Breast epithelium (tissue), 4 donors: ENCODE measurements around the gene BIRC5. TPM values are rescaled to one million over a fixed set of nuclear protein-coding genes. Genes with fewer than 3 reads are reported as not detected.
"Not testable (repeated sequence)": the region's sequence is repeated elsewhere in the genome, so short reads cannot be mapped to it uniquely, and the experiment has no call there.

Experiments used
- DNase-seq, 2 donors: peaks; one replicate each; pipeline ENCODE4 v3.0.0-alpha.2; 2019; ENCODE audit warnings: low spot score in 2 of 2
- H3K27ac ChIP-seq, 2 donors: fragments of 200-600 bp; sonication (generic) in 1 of 2; one replicate each; pipeline ENCODE4 v1.5.1; 2016 to 2019; ENCODE audit warnings: mild to moderate bottlenecking in 1 of 2
- H3K27me3 ChIP-seq, 2 donors: fragments of 200-600 bp; sonication (generic) in 1 of 2; one replicate each; pipeline versions ENCODE4 v1.5.1 to v1.6.0; 2017 to 2019; ENCODE audit warnings: control low read depth in 1 of 2, mild to moderate bottlenecking in 1 of 2
- H3K36me3 ChIP-seq: fragments of 200-600 bp; one replicate; pipeline ENCODE4 v1.5.1; 2019
- H3K4me1 ChIP-seq, 2 donors: fragments of 200-600 bp; sonication (generic); one replicate each; pipeline ENCODE4 v1.5.1; 2016 to 2019; ENCODE audit warnings: control low read depth in 1 of 2
- H3K4me3 ChIP-seq, 3 donors: fragments of 200-600 bp; sonication (generic); 1 replicate in 2 of 3; 2 replicates in 1 of 3; pipeline ENCODE4 v1.5.1; 2016 to 2019; ENCODE audit warnings: mild to moderate bottlenecking in 3 of 3, moderate library complexity in 2 of 3
- H3K9me3 ChIP-seq, 2 donors: fragments of 200-600 bp; sonication (generic) in 1 of 2; one replicate each; pipeline ENCODE4 v1.5.1; 2016 to 2019; ENCODE audit warnings: control low read depth in 1 of 2
- POLR2A ChIP-seq: fragments of 450-650 bp; IDR thresholded peaks from one replicate; pipeline ENCODE4 v1.6.1; 2016; ENCODE audit warnings: antibody characterized with exemption, mild to moderate bottlenecking, moderate library complexity
- POLR2AphosphoS5 ChIP-seq, 3 donors: sonication (generic); formaldehyde crosslinking; IDR thresholded peaks; one replicate each; pipeline ENCODE4 v1.6.1; 2017; ENCODE audit warnings: antibody characterized with exemption in 3 of 3
- intact Hi-C: fragments of 100-400 bp; cut with DNase I; formaldehyde crosslinking; loops from one replicate; pipeline ENCODE4 v1.15.1; 2023; ENCODE audit warnings: low total_unique reads
- total RNA-seq, 3 donors: library from RNA; depleted of rRNA; stranded (reverse); fragments of >200 nt; gene quantifications; one replicate each; pipeline ENCODE4 v1.1.0, GENCODE V29; 2016
- TF ChIP-seq, protein P1 (sequence below), 3 donors: fragments of 450-650 bp; IDR thresholded peaks; one replicate each; pipeline ENCODE4 v1.5.1; 2016 to 2017; ENCODE audit warnings: antibody characterized with exemption in 3 of 3, mild to moderate bottlenecking in 3 of 3, moderate library complexity in 3 of 3

Gene BIRC5
- total RNA-seq, 3 donors from 2014 or later: 0.29 to 1.9 (median 0.33) TPM

DNA sequence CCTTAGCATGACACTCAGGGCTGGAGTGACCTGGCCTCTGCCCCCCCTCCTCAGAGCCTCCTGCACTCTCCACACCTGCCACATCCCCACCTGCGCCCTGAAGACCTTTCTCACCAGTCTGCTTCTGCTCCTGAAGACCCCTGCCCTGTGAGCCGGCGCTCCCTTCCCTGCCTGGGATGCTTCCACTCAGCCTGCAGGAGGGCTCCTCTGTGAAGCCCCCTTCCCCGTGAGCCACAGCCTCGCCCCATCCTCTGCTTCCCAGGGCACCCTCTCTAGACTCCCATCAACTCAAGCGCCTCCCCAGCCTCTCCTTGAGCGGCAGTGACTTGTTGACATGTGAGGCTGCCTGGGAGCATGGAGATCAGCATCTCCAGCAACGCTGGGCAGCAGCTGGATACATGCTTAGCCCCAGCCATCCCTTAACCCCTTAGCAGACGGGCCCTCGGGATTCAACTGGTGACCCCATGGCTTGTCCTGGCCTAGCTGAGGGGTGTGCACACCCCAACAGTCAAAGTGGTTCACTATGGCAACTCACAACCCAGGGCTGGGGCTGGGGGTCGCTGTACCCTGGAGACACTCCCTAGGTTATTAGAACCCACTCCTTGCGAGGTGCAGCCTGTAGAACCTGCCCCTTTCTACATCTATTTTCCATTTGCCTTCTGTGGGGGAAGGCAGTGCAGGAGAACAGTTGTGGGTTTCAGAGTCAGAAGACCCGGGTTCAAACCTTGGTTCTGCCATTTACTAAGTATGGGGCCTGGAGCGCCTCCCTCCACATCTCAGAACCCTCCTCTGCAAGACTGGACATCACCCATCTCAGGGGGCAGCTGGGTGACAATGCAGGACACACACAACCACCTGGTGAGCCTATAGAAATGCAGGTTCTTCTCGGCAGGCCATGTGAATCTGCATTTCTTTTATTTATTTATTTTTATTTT, 38.9 kb downstream of the BIRC5 start:
- Histone ChIP-seq H3K9me3 (no peaks in the 10 kb centered on the region), H3K27ac (no peak overlapping the region), H3K4me3 (no peak overlapping the region), H3K27me3 (no peaks in the 10 kb centered on the region), H3K4me1 (peaks cover 0 to 4% of the 10 kb centered on the region in 2 donors), H3K36me3 (no peaks in the 10 kb centered on the region)
- intact Hi-C loops: loop anchor here (5.0 kb wide), 1 partner anchor 141 kb away; no protein-coding TSS in a partner anchor
- TF ChIP-seq, protein P1, sequence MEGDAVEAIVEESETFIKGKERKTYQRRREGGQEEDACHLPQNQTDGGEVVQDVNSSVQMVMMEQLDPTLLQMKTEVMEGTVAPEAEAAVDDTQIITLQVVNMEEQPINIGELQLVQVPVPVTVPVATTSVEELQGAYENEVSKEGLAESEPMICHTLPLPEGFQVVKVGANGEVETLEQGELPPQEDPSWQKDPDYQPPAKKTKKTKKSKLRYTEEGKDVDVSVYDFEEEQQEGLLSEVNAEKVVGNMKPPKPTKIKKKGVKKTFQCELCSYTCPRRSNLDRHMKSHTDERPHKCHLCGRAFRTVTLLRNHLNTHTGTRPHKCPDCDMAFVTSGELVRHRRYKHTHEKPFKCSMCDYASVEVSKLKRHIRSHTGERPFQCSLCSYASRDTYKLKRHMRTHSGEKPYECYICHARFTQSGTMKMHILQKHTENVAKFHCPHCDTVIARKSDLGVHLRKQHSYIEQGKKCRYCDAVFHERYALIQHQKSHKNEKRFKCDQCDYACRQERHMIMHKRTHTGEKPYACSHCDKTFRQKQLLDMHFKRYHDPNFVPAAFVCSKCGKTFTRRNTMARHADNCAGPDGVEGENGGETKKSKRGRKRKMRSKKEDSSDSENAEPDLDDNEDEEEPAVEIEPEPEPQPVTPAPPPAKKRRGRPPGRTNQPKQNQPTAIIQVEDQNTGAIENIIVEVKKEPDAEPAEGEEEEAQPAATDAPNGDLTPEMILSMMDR (IDR thresholded peaks at IDR 0.05): no peak
- no peak for TF ChIP-seq POLR2AphosphoS5 (IDR thresholded peaks at IDR 0.05)
- DNase-seq: no peak

DNA sequence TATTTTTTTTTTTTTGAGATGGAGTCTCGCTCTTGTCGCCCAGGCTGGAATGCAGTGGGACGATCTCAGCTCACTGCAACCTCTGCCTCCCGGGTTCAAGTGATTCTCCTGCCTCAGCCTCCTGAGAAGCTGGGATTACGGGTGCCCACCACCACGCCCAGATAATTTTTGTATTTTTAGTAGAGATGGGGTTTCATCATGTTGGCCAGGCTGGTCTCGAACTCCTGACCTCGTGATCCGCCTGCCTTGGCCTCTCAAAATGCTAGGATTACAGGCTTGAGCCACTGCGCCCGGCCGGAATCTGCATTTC, 39.5 kb downstream of the BIRC5 start:
- H3K27ac ChIP-seq, H3K4me1 ChIP-seq: not testable (repeated sequence)

DNA sequence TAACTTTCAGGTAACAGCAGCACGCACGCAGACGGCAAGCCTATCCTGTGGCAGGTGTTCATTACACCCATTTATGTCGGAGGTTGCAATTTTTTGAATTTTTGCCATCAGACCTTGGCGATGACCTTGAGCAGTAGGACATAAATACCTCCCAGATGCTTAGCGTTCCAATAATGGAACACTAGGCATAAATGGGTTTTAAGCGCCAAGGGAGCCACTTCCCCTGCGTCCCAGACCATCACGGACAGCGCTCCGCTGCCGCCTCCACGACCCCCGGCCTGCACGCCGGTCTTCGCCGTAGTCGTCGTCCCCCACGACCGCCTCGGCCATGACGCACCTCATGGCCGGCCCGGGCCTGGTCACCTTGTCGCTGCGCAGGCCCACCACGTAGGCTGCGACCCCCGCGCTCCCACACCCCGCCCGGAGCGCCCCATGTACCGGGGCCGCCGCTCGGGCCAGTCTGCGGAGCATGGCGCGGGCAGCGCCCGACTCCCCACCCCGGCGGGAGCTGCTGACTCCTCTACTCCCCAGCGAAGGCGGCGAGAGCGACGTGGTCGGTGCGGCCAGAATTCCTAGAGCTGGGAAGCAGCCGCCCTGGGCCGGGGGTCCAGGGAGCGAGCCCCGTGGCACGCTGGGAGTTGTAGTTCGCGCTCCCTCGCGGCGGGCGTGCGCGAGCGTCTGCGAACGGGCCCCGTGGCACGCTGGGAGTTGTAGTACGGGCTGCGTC, 40.1 kb downstream of the BIRC5 start:
- no peaks in the 10 kb centered on the region for H3K36me3 ChIP-seq
- intact Hi-C loops: loop anchor here (5.0 kb wide), 1 partner anchor 142 kb away; no protein-coding TSS in a partner anchor
- TF ChIP-seq, protein P1 (IDR thresholded peaks at IDR 0.05): no peak
- TF ChIP-seq POLR2A: no peak
- TF ChIP-seq POLR2AphosphoS5 (IDR thresholded peaks at IDR 0.05): peak in 2 of 3 donors; percentile 34 to 51
- H3K27ac ChIP-seq: peak overlapping the region; percentile 78 to 91
- H3K9me3 ChIP-seq: no peaks in the 10 kb centered on the region
- H3K4me1 ChIP-seq: peaks cover 0 to 4% of the 10 kb centered on the region in 2 donors
- peak; percentile 64 to 80 for DNase-seq
- H3K4me3 ChIP-seq: peak overlapping the region; percentile 71 to 99 (median 95)
- H3K27me3 ChIP-seq: no peaks in the 10 kb centered on the region

More for the DNA sequence above, 39.5 kb downstream of the BIRC5 start:
- not testable (repeated sequence) for DNase-seq, H3K27me3 ChIP-seq, H3K9me3 ChIP-seq, H3K36me3 ChIP-seq
- intact Hi-C loops: loop anchor here (5.0 kb wide), 1 partner anchor 141 kb away; no protein-coding TSS in a partner anchor
- peak overlapping the region; percentile 71 to 99 (median 95) for H3K4me3 ChIP-seq

DNA sequence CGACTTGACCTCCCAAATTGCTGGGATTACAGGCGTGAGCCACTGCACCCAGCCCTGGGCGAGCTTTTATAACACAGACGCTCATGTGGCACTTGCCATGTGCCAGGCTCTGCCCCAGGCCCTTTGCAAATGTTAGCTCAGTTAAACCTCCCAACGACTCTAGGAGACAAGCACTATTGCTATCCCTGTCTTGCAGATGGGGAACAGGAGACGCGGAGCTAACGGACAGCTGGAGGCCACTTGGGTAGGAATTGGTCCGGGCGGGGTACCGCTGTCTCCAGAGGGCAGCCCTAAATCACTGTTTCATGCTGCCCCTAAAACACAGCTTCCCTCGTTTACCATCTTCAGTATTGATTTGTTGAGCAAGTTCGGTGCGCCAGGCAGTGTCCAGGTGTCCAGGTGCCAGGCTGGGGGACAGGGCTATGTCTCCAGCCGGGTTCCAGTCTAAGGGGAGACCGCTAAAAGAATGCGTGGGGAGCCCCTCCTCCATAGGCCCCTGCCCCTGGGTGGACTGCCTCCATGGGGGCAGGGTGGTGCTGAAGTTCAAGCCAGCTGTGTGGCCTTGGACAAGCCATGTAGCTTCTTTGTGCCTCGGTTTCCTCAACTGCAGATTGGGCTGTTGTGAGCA, 41.1 kb downstream of the BIRC5 start:
- DNase-seq: no peak
- Histone ChIP-seq H3K27me3 (no peaks in the 10 kb centered on the region), H3K4me3 (no peak overlapping the region), H3K36me3 (no peaks in the 10 kb centered on the region), H3K4me1 (peaks cover 0 to 4% of the 10 kb centered on the region in 2 donors), H3K9me3 (no peaks in the 10 kb centered on the region), H3K27ac (no peak overlapping the region)
- TF ChIP-seq POLR2AphosphoS5 (IDR thresholded peaks at IDR 0.05) (no peak), POLR2A (no peak)
- TF ChIP-seq, protein P1 (IDR thresholded peaks at IDR 0.05): no peak
- intact Hi-C loops: no loop called here

DNA sequence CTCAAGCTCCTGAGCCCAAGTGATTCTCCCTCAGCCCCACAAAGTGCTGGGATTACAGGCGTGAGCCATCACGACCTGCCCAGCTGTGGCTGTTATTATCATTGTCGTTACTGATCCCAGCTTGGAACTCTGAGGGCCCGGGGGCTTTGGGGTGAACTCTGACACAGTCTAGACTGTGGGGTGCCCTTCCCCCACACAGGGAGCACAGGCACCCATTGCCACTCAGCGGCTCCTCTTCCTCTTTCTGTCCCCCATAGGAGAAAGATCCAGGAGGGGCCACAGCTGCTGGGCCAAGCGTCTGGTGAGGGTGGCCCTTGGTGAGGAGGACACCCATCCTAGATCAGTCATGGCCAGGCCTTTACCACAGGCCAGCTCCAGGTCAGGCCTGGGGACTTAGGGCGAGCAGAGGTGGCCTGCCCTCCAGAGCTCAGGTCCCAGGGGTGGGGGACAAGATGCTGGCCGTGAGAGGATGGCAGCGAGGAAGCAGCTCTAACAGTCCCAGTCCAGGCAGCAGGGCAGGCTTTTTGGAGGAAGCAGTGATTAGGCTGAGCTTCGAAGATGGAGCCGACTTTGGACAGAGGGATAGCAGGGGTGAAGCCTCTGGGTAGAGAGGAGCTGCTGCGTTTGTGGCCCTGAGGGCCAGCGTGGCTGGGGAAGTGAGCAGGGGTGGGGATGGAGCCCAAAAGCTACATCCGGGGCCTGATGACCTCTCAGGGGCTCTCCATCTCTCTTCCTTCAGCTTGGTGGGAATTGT, 42.1 kb downstream of the BIRC5 start:
- no peak for TF ChIP-seq POLR2A
- TF ChIP-seq, protein P1 (IDR thresholded peaks at IDR 0.05): no peak
- no peak for TF ChIP-seq POLR2AphosphoS5 (IDR thresholded peaks at IDR 0.05)
- no peak overlapping the region for H3K27ac ChIP-seq
- H3K27me3 ChIP-seq: no peaks in the 10 kb centered on the region
- peaks cover 0 to 4% of the 10 kb centered on the region in 2 donors for H3K4me1 ChIP-seq
- H3K4me3 ChIP-seq: no peak overlapping the region
- no peaks in the 10 kb centered on the region for H3K36me3 ChIP-seq
- H3K9me3 ChIP-seq: no peaks in the 10 kb centered on the region
- DNase-seq: no peak
- intact Hi-C loops: no loop called here
